AG09309 (cell line): ENCODE results near the gene CD300H.

Experiments
- DNase-seq: peaks from one replicate; pipeline ENCODE4 v3.0.0-alpha.2; 2010; ENCODE audit warnings: low read depth
- H3K4me3 ChIP-seq: 2 replicates; pipeline ENCODE4 v1.5.1; 2011; ENCODE audit warnings: mild to moderate bottlenecking, low read depth, low read length, moderate library complexity; ENCODE audit not compliant: control insufficient read depth
- CTCF ChIP-seq: IDR thresholded peaks from 2 replicates; pipeline ENCODE4 v1.5.1; 2011; ENCODE audit warnings: mild to moderate bottlenecking, low read depth, low read length, inconsistent platforms; ENCODE audit not compliant: insufficient read depth, control insufficient read depth; ENCODE audit errors: missing control alignments

CD300H gene

DNA sequence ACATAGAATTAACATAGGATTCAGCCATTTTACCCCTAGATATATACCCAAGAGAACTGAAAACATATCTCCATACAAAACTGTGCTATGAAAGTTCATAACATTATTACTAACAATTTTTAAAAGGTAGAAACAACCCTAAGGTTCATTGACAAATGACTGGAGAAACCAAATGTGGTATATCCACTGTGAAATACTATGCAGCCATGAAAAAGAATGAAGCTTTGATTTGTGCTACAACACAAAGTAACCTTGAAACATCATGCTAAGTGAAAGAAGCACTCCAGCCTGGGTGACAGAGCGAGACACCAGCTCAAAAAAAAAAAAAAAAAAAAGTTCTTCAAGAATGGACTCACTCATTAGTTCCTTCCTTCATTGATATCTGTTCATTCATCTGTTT lies 24.2 kb upstream of the CD300H start:
- DNase-seq = no peak
- TF ChIP-seq CTCF = no peak
- no peak overlapping the region for H3K4me3 ChIP-seq

GRCh38 chr17:74585711-74586110 lies 18.4 kb upstream of the CD300H start:
- TF ChIP-seq CTCF = no peak
- no peak for DNase-seq
- no peak overlapping the region for H3K4me3 ChIP-seq

- H3K4me3 ChIP-seq = no peak overlapping the region
- TF ChIP-seq CTCF = no peak
- no peak for DNase-seq
These were observed 17.2 kb upstream of the CD300H start for GRCh38 chr17:74584292-74585060.

- TF ChIP-seq CTCF = no peak
- DNase-seq = no peak
- H3K4me3 ChIP-seq = no peak overlapping the region
These were observed 15.3 kb upstream of the CD300H start for GRCh38 chr17:74582633-74583032.

DNA sequence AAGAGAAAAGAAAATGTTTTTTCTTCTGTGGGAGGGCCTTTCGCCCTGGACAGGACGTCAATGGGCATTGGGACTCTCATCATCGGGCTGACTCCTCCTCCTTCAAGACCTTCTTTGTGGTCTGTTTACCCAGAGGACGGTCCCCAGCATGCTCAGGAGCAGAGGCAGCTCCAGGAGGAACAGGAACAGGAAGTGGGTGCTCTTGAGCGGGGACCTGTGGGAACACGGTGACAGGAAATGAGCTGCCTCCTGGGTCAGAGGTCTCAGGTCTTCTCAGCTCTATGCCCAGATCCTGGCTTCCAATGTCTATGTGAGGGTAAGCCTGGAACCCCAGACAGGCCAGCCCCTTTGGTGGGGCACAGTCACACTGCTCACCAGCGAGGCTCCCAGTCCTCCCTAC lies 12.6 kb upstream of the CD300H start:
- TF ChIP-seq CTCF = no peak
- no peak for DNase-seq
- H3K4me3 ChIP-seq = no peak overlapping the region

- no peak overlapping the region for H3K4me3 ChIP-seq
- DNase-seq = no peak
- TF ChIP-seq CTCF = no peak
These were observed 11.7 kb upstream of the CD300H start for GRCh38 chr17:74578979-74579378.
